Measurements from ENCODE around the gene RAD51. TPM values are rescaled to one million over a fixed set of nuclear protein-coding genes. Genes with fewer than 3 reads are reported as not detected.

RAD51 gene
- total RNA-seq, 1 donor from 2014 or later: 0.98 TPM

DNA sequence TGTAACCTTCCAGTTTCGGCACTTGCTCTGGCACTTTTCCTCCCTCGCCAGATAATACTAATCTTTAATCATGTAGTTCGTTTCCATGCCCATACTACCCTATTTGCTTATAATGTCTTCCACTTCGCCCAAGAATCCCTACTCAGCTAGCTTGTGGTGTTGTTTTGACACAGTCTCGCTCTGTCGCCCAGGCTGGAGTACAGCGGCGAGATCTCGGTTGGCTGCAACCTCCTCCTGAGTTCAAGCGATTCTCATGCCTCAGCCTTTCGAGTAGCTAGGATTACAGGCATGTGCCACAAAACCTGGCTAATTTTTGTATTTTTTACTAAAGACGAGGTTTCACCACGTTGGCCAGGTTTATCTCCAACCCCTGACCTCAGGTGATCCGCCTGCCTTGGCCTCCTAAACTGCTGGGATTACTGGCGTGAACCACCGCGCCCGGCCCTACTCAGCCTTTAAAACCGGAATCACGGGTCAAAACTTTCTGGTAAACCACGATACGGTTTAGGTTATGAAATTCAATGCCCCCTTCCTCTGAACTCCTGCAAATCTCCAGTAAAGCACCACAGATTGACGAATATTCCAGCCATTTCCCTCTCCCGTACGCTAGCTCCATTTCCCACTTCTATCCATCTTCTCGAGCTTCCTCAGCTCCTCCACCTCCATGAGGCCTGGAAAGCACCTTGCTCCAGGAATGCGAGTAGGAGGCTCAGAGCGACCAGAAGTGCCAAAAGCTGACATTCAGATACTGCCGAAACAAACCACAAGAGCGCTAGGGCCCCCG, 878 bp upstream of the RAD51 start:
- intact Hi-C loops (cut with DNase I): no loop called here
- peak overlapping the region; percentile 100 for H3K27ac ChIP-seq
- no peak for TF ChIP-seq CTCF (IDR thresholded peaks at IDR 0.05)
- ATAC-seq (no peak), DNase-seq (no peak)
- H3K4me1 ChIP-seq: peaks cover 15% of the 10 kb centered on the region
- H3K36me3 ChIP-seq: peaks cover 8% of the 10 kb centered on the region
- no peaks in the 10 kb centered on the region for H3K9me3 ChIP-seq
- H3K27me3 ChIP-seq: no peaks in the 10 kb centered on the region
- peak overlapping the region; percentile 97 for H3K4me3 ChIP-seq

GRCh38 chr15:40695469-40695890, 506 bp downstream of the RAD51 start:
- intact Hi-C loops (cut with DNase I): no loop called here
- Histone ChIP-seq H3K9me3 (no peaks in the 10 kb centered on the region), H3K4me3 (peak overlapping the region; percentile 97), H3K27ac (no peak overlapping the region), H3K4me1 (peaks cover 15% of the 10 kb centered on the region), H3K36me3 (peaks cover 8% of the 10 kb centered on the region), H3K27me3 (no peaks in the 10 kb centered on the region)
- ATAC-seq: no peak
- no peak for DNase-seq
- no peak for TF ChIP-seq CTCF (IDR thresholded peaks at IDR 0.05)

GRCh38 chr15:40696228-40696627, 1.3 kb downstream of the RAD51 start:
- intact Hi-C loops (cut with DNase I): no loop called here
- DNase-seq (no peak), ATAC-seq (no peak)
- Histone ChIP-seq H3K27me3 (no peaks in the 10 kb centered on the region), H3K9me3 (no peaks in the 10 kb centered on the region), H3K4me3 (no peak overlapping the region), H3K4me1 (peaks cover 15% of the 10 kb centered on the region), H3K27ac (no peak overlapping the region), H3K36me3 (peaks cover 8% of the 10 kb centered on the region)
- TF ChIP-seq CTCF (IDR thresholded peaks at IDR 0.05): no peak

GRCh38 chr15:40697916-40698315, 2.9 kb downstream of the RAD51 start:
- Histone ChIP-seq H3K27me3 (no peaks in the 10 kb centered on the region), H3K9me3 (no peaks in the 10 kb centered on the region), H3K4me1 (peaks cover 15% of the 10 kb centered on the region), H3K4me3 (no peak overlapping the region), H3K36me3 (no peaks in the 10 kb centered on the region), H3K27ac (no peak overlapping the region)
- no peak for TF ChIP-seq CTCF (IDR thresholded peaks at IDR 0.05)
- intact Hi-C loops (cut with DNase I): no loop called here
- ATAC-seq (no peak), DNase-seq (no peak)

DNA sequence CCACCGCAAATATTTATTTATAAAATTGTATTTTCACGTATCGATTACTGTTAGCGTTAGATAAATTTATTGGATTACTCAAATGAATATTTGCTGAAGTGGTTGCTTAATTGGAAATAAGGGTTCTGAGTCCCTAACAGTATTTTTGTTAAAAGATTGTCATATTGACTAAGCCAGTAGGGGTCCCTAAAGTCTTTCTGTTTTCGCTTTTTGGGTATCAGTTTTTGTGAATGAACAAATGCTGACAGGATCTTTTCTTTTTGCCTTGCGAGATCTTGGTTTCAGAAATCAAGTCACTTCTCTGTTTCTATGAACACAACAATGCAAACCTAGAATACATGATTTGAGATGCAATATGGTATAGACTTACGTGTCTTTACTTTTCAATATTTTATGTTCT, 7.1 kb downstream of the RAD51 start:
- Histone ChIP-seq H3K4me3 (no peak overlapping the region), H3K4me1 (no peaks in the 10 kb centered on the region), H3K27me3 (no peaks in the 10 kb centered on the region), H3K27ac (no peak overlapping the region), H3K36me3 (no peaks in the 10 kb centered on the region), H3K9me3 (no peaks in the 10 kb centered on the region)
- ATAC-seq (no peak), DNase-seq (no peak)
- TF ChIP-seq CTCF (IDR thresholded peaks at IDR 0.05): no peak
- intact Hi-C loops (cut with DNase I): no loop called here

Measured in upper lobe of right lung (tissue), 1 donor.